ENCODE results near the gene PTGIS.

The PTGIS gene

DNA sequence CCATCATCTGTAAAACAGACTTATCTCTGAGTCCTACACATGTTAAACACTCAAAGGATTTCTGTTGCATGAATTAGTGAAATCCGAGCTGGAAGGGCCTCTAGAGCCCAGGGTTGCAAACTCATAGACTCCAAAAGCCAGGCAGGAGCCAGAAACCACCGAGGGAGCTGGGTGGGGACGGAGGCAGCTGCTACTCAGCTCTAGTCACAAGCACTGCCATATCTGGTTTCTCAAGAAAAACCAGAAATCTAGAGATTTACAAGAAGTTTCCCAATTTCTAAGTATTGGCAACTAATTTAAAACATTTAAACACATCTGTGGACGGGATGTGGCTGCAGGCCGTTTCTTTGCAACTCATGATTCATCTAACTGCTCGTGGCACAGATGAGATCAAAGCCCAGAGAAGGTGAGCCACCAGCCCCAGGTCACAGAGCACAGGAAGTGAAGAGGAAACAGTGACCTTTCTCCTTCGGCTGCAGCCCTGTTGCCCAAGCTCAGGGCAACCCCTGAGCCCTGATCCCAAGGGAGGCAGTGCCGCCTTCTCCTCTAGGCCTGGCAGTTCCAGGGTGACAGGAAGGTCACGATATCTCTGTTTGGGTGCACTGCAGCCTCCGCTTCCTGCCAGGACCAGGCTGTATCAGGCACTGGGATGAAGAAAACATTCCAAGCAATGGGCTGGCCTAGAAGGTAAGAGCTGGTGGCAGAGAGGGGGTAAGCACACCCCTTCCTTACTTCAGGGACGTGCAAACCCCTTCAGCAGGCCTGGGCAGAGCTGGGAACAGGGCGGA, 26.4 kb upstream of the PTGIS start:
- H3K36me3 ChIP-seq (ENCODE audit: control insufficient read depth, low read depth, low read length), result no peaks in the 10 kb centered on the region
- no peak overlapping the region for H3K4me3 ChIP-seq (ENCODE audit: low read length)
- no peak overlapping the region for H3K9ac ChIP-seq (ENCODE audit: low read length)
- H3K4me1 ChIP-seq (ENCODE audit: control insufficient read depth, low read depth, low read length), result no peaks in the 10 kb centered on the region
- no peak overlapping the region for H3K27ac ChIP-seq (ENCODE audit: low read length)
- H3K9me3 ChIP-seq (ENCODE audit: control insufficient read depth, low read depth, low read length), result no peaks in the 10 kb centered on the region
- H3K27me3 ChIP-seq (ENCODE audit: control insufficient read depth, insufficient read depth, low read length), result no peaks in the 10 kb centered on the region

DNA sequence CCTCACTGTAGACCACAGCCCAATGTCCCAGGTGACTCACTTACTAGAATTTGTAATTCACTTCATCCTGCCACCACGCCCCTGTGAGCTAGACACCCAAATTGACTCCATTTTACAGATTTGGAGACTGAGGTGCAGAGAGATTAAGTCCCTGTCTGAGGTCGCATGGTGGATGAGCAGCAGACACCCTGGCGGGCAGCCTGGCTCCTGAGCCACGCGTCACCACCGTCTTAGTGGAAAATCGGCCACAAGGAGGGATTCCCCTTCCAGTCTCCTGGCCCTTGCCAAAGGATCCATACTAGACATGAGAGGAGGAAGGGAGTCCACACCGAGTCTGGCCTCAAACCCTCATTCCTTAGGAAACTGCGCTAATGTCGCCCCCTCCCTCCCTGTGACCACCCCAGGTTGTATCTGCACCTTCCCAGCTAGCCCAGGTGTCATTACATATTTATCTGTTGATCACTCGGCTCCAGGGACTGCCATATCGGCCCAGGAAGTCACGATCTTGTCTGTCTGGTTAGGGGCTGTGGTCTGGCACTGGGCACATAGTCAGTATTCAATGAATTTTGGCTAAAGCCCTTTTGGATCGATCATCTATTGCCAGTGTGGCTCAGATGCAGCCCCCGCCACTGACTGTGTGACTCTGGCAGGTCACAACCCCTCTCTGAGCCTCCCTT, 25.7 kb upstream of the PTGIS start:
- Histone ChIP-seq H3K9ac (ENCODE audit: low read length) (no peak overlapping the region), H3K27me3 (ENCODE audit: control insufficient read depth, insufficient read depth, low read length) (no peaks in the 10 kb centered on the region), H3K36me3 (ENCODE audit: control insufficient read depth, low read depth, low read length) (no peaks in the 10 kb centered on the region), H3K27ac (ENCODE audit: low read length) (no peak overlapping the region), H3K4me3 (ENCODE audit: low read length) (no peak overlapping the region), H3K4me1 (ENCODE audit: control insufficient read depth, low read depth, low read length) (no peaks in the 10 kb centered on the region), H3K9me3 (ENCODE audit: control insufficient read depth, low read depth, low read length) (no peaks in the 10 kb centered on the region)

DNA sequence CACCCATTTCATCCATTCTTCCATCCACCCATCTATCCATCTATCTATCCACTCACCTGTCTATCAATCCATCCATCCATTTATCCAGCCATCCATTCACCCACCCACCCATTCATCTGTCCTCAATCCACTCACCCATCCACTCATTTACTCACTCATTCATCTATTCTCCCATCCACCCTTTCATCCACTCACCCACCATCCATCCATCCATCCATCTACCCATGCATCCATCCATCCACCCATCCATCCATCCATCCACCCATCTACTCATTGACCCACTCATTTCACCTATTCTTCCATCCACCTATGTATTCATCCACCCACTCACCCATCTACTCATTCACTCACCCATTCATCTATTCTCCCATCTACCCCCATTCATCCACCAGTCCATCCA, 24.2 kb upstream of the PTGIS start:
- no peaks in the 10 kb centered on the region for H3K4me1 ChIP-seq (ENCODE audit: control insufficient read depth, low read depth, low read length)
- no peaks in the 10 kb centered on the region for H3K36me3 ChIP-seq (ENCODE audit: control insufficient read depth, low read depth, low read length)
- no peak overlapping the region for H3K9ac ChIP-seq (ENCODE audit: low read length)
- H3K9me3 ChIP-seq (ENCODE audit: control insufficient read depth, low read depth, low read length), result no peaks in the 10 kb centered on the region
- no peaks in the 10 kb centered on the region for H3K27me3 ChIP-seq (ENCODE audit: control insufficient read depth, insufficient read depth, low read length)
- no peak overlapping the region for H3K27ac ChIP-seq (ENCODE audit: low read length)
- no peak overlapping the region for H3K4me3 ChIP-seq (ENCODE audit: low read length)

DNA sequence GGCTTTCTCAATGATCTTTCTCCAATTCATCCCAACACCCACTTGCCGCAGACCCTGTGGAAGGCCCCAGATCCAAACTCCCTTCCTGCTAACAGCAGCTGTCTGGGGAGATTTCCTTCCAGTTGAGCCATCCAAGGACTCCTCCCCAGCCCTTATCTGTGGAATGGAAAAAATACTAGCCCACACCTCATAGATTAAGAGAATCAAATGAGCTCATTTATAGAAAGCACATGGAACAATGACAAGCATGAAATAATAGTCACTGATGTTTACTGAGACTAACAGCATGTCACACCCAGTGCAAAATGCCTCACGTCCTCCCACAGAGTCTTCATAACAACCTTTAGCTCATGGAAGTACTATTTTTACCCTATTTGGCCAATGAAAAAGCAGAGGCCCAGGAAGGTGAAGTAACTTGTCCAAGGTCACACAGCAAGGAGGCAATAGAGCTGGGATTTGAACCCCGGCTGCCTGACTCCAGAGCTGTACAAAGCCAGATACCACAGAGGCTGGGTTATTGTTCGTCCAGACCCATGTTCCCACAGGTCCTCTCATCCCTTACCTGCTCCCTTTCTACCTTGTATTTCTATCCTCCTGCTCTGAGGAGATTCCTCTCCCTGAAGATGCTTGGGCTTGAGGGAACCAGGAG, 23.4 kb upstream of the PTGIS start:
- Histone ChIP-seq H3K4me1 (ENCODE audit: control insufficient read depth, low read depth, low read length) (no peaks in the 10 kb centered on the region), H3K4me3 (ENCODE audit: low read length) (no peak overlapping the region), H3K27ac (ENCODE audit: low read length) (no peak overlapping the region), H3K9ac (ENCODE audit: low read length) (no peak overlapping the region), H3K9me3 (ENCODE audit: control insufficient read depth, low read depth, low read length) (no peaks in the 10 kb centered on the region), H3K36me3 (ENCODE audit: control insufficient read depth, low read depth, low read length) (no peaks in the 10 kb centered on the region), H3K27me3 (ENCODE audit: control insufficient read depth, insufficient read depth, low read length) (no peaks in the 10 kb centered on the region)

DNA sequence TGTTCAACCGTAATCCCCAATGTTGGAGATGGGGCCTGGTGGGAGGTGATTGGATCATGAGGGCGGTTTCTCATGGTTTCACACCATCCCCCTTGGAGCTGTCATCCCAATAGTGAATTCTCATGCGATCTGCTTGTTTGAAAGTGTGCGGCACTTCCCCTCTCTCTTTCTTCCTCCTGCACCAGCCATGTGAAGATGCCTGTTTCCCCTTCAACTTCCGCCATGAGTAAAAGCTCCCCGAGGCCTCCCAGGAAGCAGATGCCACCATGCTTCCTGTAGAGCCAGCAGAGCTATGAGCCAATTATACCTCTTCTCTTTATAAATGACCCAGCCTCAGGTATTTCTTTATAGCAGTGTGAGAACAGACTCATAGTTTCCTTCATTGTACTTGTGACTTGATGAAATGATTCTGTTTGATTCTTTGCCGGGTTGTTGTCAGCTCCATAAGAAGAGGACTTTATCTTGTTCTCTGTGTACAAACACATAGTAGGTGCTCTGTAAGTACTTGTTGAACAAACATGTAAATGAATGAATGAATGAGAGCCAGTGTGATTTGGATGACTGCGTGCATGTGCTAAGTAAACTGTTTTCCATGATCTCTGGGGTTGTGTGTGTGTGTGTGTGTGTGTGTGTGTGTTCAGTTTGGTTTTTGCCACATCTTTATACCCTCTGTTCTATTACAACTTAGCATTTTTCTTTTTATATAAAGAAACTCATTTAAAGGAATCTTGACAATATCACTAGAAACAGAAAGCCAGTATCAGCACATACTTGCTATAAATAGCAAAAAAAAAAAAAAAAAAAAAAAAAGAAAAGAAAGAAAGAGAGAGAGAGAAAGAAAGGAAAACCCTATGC, 22.5 kb upstream of the PTGIS start:
- no peak overlapping the region for H3K27ac ChIP-seq (ENCODE audit: low read length)
- H3K4me3 ChIP-seq (ENCODE audit: low read length), result no peak overlapping the region
- H3K27me3 ChIP-seq (ENCODE audit: control insufficient read depth, insufficient read depth, low read length), result no peaks in the 10 kb centered on the region
- H3K4me1 ChIP-seq (ENCODE audit: control insufficient read depth, low read depth, low read length), result no peaks in the 10 kb centered on the region
- H3K9me3 ChIP-seq (ENCODE audit: control insufficient read depth, low read depth, low read length), result no peaks in the 10 kb centered on the region
- H3K36me3 ChIP-seq (ENCODE audit: control insufficient read depth, low read depth, low read length), result no peaks in the 10 kb centered on the region
- no peak overlapping the region for H3K9ac ChIP-seq (ENCODE audit: low read length)

DNA sequence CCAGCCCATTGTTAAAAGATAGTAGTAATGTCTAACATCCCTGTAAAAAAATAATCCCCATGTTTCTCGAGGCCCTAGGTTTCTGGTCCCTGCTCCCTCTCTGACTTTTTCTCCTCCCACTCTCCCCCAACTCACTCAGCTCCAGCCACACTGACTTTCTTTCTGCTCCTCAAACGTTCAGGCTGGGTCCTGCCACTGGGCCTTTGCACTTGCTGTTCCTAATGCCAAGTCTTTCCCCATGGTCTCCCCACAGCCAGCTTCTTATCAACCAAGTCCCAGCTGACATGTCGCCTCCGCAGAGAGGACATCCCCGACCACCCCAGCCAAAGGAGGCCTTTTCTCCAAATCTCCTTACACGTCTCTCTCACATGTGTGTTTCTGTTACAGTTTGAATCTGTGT, 21.8 kb upstream of the PTGIS start:
- Histone ChIP-seq H3K4me3 (ENCODE audit: low read length) (no peak overlapping the region), H3K9ac (ENCODE audit: low read length) (no peak overlapping the region), H3K27me3 (ENCODE audit: control insufficient read depth, insufficient read depth, low read length) (no peaks in the 10 kb centered on the region), H3K27ac (ENCODE audit: low read length) (no peak overlapping the region), H3K36me3 (ENCODE audit: control insufficient read depth, low read depth, low read length) (no peaks in the 10 kb centered on the region), H3K4me1 (ENCODE audit: control insufficient read depth, low read depth, low read length) (no peaks in the 10 kb centered on the region), H3K9me3 (ENCODE audit: control insufficient read depth, low read depth, low read length) (no peaks in the 10 kb centered on the region)

DNA sequence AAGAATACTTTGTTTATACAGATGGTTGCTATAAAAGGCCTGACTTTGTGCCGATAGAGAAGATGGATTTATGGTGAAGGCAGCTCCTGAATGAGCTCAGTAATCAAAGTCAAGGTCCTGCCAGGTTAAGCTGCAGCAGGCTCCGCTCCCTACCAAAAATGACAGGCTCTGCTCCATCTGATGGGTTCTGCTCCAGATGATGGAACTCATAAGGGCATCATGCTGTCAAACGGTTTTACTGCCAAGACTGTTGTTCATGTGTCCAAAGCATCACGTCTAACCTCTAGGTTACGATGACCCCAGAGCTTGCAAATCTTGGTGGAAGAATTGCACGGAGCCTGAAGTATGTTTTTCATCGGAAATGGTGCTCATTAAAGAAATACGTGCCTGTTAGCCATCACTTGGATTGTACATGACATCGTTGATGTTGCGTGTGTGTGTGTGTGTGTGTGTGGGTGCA, 19.2 kb upstream of the PTGIS start:
- Histone ChIP-seq H3K4me1 (ENCODE audit: control insufficient read depth, low read depth, low read length) (no peaks in the 10 kb centered on the region), H3K27me3 (ENCODE audit: control insufficient read depth, insufficient read depth, low read length) (no peaks in the 10 kb centered on the region), H3K36me3 (ENCODE audit: control insufficient read depth, low read depth, low read length) (no peaks in the 10 kb centered on the region), H3K9me3 (ENCODE audit: control insufficient read depth, low read depth, low read length) (no peaks in the 10 kb centered on the region), H3K9ac (ENCODE audit: low read length) (no peak overlapping the region), H3K4me3 (ENCODE audit: low read length) (no peak overlapping the region), H3K27ac (ENCODE audit: low read length) (no peak overlapping the region)

DNA sequence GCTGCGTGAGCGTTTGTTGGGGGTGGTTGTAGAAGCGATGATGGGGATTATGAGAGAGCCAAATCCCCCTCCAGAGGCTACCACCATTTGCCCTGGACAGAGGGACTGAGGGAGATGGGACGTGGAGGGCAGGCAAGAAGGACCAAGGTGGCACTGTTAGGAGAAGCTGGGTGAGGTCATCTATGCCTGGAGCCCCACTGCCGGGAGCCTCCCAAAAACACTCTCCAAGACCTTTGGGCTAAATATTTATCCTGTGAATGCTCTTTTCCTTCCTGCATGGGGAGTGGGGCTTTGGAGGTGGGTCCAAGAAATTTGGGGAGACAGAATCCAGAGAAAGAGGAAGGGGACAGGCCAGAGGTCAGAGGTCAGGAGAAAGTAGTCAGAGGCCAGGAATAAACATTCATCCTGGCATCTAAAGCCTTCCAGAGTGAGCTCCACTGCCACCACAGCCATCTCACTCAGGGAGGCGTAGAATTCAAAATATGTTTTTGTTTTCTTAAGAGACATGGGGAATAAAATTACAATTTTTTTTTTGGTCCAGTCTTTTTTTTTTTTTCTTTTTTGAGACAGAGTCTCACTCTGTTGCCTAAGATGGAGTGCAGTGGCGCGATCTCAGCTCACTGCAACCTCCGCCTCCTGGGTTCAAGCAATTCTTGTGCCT, 17.8 kb upstream of the PTGIS start:
- H3K4me3 ChIP-seq (ENCODE audit: low read length), result no peak overlapping the region
- no peaks in the 10 kb centered on the region for H3K4me1 ChIP-seq (ENCODE audit: control insufficient read depth, low read depth, low read length)
- H3K9me3 ChIP-seq (ENCODE audit: control insufficient read depth, low read depth, low read length), result no peaks in the 10 kb centered on the region
- no peaks in the 10 kb centered on the region for H3K36me3 ChIP-seq (ENCODE audit: control insufficient read depth, low read depth, low read length)
- H3K27ac ChIP-seq (ENCODE audit: low read length), result no peak overlapping the region
- H3K9ac ChIP-seq (ENCODE audit: low read length), result no peak overlapping the region
- no peaks in the 10 kb centered on the region for H3K27me3 ChIP-seq (ENCODE audit: control insufficient read depth, insufficient read depth, low read length)

DNA sequence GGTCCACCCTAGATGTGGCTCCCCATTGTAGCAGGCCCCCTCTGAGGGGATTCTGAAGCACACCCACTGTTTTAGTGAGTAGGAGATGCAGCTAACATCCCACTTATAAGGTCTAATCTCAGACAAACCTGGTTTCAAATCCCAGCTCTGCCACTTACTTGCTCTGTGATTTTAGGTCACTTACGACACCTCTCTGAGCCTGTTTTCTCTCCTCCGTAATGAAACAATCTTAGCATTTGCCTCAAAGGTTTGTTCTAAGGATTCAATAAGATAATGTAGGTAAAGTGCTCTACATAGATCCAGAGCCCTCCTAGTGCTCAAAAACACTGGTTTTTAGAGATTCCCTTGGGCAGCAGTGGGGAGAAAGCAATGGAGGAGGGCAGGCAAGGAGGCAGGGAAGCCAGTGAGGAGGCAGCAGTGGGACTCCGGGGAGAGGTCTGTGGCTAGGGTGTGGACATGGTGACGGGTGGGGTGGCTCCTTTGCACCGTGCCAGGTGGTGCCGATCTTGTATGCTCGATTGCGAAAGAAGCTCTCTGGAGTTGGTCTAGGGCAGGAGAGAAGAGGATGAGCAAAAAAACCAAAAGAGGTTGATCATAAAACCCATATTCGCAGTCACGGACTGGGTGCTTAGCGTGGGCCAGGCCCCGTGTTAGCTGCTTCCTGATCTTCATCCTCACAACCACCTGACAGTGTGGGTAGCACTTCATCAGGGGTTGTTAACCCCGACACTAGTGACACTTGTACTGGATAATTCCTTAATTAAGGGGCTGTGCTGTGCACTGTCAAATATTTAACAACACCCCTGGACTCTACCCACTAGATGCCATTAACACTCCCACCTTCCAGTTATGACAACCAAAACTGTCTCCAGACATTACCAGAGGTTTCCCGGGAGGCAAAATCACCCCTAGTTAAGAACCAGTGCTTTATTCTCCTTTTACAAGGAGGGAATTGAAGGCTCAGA, 16.8 kb upstream of the PTGIS start:
- Histone ChIP-seq H3K4me3 (ENCODE audit: low read length) (no peak overlapping the region), H3K9ac (ENCODE audit: low read length) (no peak overlapping the region), H3K4me1 (ENCODE audit: control insufficient read depth, low read depth, low read length) (peaks cover 5% of the 10 kb centered on the region), H3K36me3 (ENCODE audit: control insufficient read depth, low read depth, low read length) (no peaks in the 10 kb centered on the region), H3K9me3 (ENCODE audit: control insufficient read depth, low read depth, low read length) (no peaks in the 10 kb centered on the region), H3K27ac (ENCODE audit: low read length) (no peak overlapping the region), H3K27me3 (ENCODE audit: control insufficient read depth, insufficient read depth, low read length) (no peaks in the 10 kb centered on the region)

DNA sequence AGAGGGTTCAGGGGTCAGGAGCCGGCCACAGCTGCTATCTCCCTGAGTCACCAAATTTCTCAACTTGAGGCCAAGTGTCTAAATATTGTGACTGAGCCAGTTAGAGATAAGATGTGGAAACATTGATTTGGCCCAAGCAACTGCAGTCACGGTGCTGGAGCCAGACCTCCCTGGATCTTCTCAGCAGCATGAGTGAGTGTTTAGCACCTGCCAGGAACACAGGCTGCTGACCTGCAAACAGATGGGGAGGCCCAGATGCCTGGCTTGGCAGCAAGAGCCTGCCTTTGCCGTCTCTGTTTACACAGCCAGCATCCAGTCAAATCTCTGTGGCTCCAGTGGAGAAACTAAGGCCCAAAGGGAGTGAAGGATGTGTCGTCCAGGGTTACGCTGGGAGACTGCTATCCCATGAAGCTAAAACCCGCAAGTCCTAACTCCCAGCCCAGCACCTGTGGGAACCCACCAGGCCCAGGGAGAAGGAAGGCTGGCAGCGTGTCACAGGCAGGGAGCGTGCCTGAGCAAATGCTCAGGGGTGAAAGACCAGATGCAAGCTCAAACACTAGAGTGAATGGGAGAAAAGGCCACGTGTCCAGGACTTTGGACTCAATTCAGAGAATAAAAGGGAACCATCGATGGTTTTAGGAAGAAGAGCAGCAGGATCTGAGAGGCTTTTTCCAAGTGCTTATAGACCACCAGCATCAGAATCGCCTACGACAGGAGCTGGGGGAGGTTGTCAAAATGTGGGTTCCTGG, 15.9 kb upstream of the PTGIS start:
- no peaks in the 10 kb centered on the region for H3K36me3 ChIP-seq (ENCODE audit: control insufficient read depth, low read depth, low read length)
- no peak overlapping the region for H3K4me3 ChIP-seq (ENCODE audit: low read length)
- no peak overlapping the region for H3K27ac ChIP-seq (ENCODE audit: low read length)
- peaks cover 5% of the 10 kb centered on the region for H3K4me1 ChIP-seq (ENCODE audit: control insufficient read depth, low read depth, low read length)
- H3K9me3 ChIP-seq (ENCODE audit: control insufficient read depth, low read depth, low read length), result no peaks in the 10 kb centered on the region
- no peak overlapping the region for H3K9ac ChIP-seq (ENCODE audit: low read length)
- no peaks in the 10 kb centered on the region for H3K27me3 ChIP-seq (ENCODE audit: control insufficient read depth, insufficient read depth, low read length)

Measured in iPS-18a (cell line).